Measurements from ENCODE around the gene AMZ1. TPM values are rescaled to one million over a fixed set of nuclear protein-coding genes. Genes with fewer than 3 reads are reported as not detected.

Gene AMZ1
- polyA plus RNA-seq, 1 donor, result 0.34 TPM

GRCh38 chr7:2706685-2707126 lies 18.7 kb downstream of the AMZ1 start:
- H3K4me1 ChIP-seq (ENCODE audit: control insufficient read depth, insufficient read depth, low read length), result no peaks in the 10 kb centered on the region
- H3K27me3 ChIP-seq (ENCODE audit: control insufficient read depth, insufficient read depth, low read length), result no peaks in the 10 kb centered on the region
- H3K9me3 ChIP-seq (ENCODE audit: control insufficient read depth, low read depth, low read length), result peaks cover 7% of the 10 kb centered on the region
- H3K36me3 ChIP-seq (ENCODE audit: control insufficient read depth, insufficient read depth, low read length), result peaks cover 2% of the 10 kb centered on the region
- DNase-seq, result no peak
- H3K27ac ChIP-seq (ENCODE audit: low read length), result no peak overlapping the region
- H3K4me3 ChIP-seq (ENCODE audit: low read length), result no peak overlapping the region
- WGBS (ENCODE audit: insufficient coverage, low lambda C conversion rate), result 50% methylated on average over 2 of the region's 6 CpGs

DNA sequence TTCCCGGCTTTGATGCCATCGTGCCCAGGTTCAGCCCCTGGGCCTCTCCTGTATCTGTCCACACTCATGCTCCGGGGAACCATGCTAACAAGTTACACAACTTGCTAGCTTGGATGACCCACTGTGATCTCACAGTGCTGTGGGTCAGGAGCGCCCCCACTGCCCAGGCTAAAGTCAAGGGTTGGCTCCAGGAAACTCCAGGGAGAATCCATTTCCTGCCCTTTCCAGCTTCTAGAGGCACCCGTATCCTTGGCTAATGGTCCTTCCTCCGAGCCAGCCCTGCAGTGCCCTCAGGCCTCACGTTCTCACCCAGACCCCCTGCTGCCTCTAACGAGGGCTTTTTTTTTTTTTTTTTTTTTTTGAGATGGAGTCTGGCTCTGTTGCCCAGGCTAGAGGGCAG lies 19.5 kb downstream of the AMZ1 start:
- Histone ChIP-seq H3K27ac (ENCODE audit: low read length) (no peak overlapping the region), H3K4me3 (ENCODE audit: low read length) (no peak overlapping the region), H3K27me3 (ENCODE audit: control insufficient read depth, insufficient read depth, low read length) (no peaks in the 10 kb centered on the region), H3K4me1 (ENCODE audit: control insufficient read depth, insufficient read depth, low read length) (no peaks in the 10 kb centered on the region), H3K9me3 (ENCODE audit: control insufficient read depth, low read depth, low read length) (peaks cover 6% of the 10 kb centered on the region), H3K36me3 (ENCODE audit: control insufficient read depth, insufficient read depth, low read length) (peaks cover 2% of the 10 kb centered on the region)
- no CpG with 5 or more reads among the region's 8 CpGs for WGBS (ENCODE audit: insufficient coverage, low lambda C conversion rate)
- DNase-seq, result no peak

- H3K27me3 ChIP-seq (ENCODE audit: control insufficient read depth, insufficient read depth, low read length), result no peaks in the 10 kb centered on the region
- H3K9me3 ChIP-seq (ENCODE audit: control insufficient read depth, low read depth, low read length), result peaks cover 3% of the 10 kb centered on the region
- no peak for DNase-seq
- no peak overlapping the region for H3K27ac ChIP-seq (ENCODE audit: low read length)
- WGBS (ENCODE audit: insufficient coverage, low lambda C conversion rate), result no CpG with 5 or more reads among the region's 10 CpGs
- H3K36me3 ChIP-seq (ENCODE audit: control insufficient read depth, insufficient read depth, low read length), result peaks cover 2% of the 10 kb centered on the region
- H3K4me1 ChIP-seq (ENCODE audit: control insufficient read depth, insufficient read depth, low read length), result no peaks in the 10 kb centered on the region
- H3K4me3 ChIP-seq (ENCODE audit: low read length), result no peak overlapping the region
These were observed 20.0 kb downstream of the AMZ1 start for GRCh38 chr7:2708041-2708440.

DNA sequence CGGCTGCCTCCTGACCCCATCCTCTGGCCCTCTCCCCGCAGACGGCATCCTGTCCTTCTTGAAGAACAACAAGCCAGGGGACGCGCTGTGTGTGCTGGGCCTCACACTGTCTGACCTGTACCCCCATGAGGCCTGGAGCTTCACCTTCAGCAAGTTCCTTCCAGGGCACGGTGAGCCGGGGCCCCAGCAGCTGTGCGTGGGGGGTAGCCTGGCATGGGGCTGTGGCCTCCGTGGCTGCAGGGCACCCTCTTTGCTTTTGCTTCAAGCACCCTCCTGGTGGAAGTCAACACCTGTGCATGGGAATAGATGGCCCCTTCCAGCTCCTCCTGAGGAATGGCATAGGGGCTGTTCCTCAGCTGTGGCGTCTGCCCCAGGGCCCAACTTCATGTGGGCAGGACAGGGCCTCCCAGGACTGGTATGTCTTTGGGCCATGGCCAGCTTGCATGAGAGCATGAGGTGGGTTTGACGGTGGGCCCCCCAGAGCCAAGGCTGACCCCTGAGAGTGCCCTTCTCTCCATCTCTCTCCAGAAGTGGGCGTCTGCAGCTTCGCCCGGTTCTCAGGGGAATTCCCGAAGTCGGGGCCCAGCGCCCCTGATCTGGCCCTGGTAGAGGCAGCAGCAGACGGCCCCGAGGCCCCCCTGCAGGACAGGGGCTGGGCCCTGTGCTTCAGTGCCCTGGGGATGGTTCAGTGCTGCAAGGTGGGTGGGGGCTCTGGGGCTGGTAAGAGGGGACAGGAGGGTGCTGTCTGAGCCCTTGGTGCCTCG lies 20.7 kb downstream of the AMZ1 start:
- H3K27me3 ChIP-seq (ENCODE audit: control insufficient read depth, insufficient read depth, low read length), result no peaks in the 10 kb centered on the region
- H3K4me3 ChIP-seq (ENCODE audit: low read length), result no peak overlapping the region
- H3K27ac ChIP-seq (ENCODE audit: low read length), result no peak overlapping the region
- DNase-seq, result no peak
- H3K9me3 ChIP-seq (ENCODE audit: control insufficient read depth, low read depth, low read length), result peaks cover 3% of the 10 kb centered on the region
- no CpG with 5 or more reads among the region's 20 CpGs for WGBS (ENCODE audit: insufficient coverage, low lambda C conversion rate)
- H3K36me3 ChIP-seq (ENCODE audit: control insufficient read depth, insufficient read depth, low read length), result peaks cover 2% of the 10 kb centered on the region
- H3K4me1 ChIP-seq (ENCODE audit: control insufficient read depth, insufficient read depth, low read length), result no peaks in the 10 kb centered on the region

- Histone ChIP-seq H3K4me1 (ENCODE audit: control insufficient read depth, insufficient read depth, low read length) (no peaks in the 10 kb centered on the region), H3K4me3 (ENCODE audit: low read length) (no peak overlapping the region), H3K27ac (ENCODE audit: low read length) (no peak overlapping the region), H3K36me3 (ENCODE audit: control insufficient read depth, insufficient read depth, low read length) (peaks cover 4% of the 10 kb centered on the region), H3K9me3 (ENCODE audit: control insufficient read depth, low read depth, low read length) (peaks cover 3% of the 10 kb centered on the region), H3K27me3 (ENCODE audit: control insufficient read depth, insufficient read depth, low read length) (no peaks in the 10 kb centered on the region)
- peak; percentile 72 to 74 for DNase-seq
- WGBS (ENCODE audit: insufficient coverage, low lambda C conversion rate), result no CpG with 5 or more reads among the region's 35 CpGs
These were observed 21.7 kb downstream of the AMZ1 start for GRCh38 chr7:2709553-2710285.

GRCh38 chr7:2710286-2710655 lies 22.3 kb downstream of the AMZ1 start:
- Histone ChIP-seq H3K4me1 (ENCODE audit: control insufficient read depth, insufficient read depth, low read length) (peaks cover under 1% of the 10 kb centered on the region), H3K4me3 (ENCODE audit: low read length) (no peak overlapping the region), H3K27me3 (ENCODE audit: control insufficient read depth, insufficient read depth, low read length) (no peaks in the 10 kb centered on the region), H3K36me3 (ENCODE audit: control insufficient read depth, insufficient read depth, low read length) (peaks cover 6% of the 10 kb centered on the region), H3K9me3 (ENCODE audit: control insufficient read depth, low read depth, low read length) (peaks cover 3% of the 10 kb centered on the region), H3K27ac (ENCODE audit: low read length) (no peak overlapping the region)
- WGBS (ENCODE audit: insufficient coverage, low lambda C conversion rate), result no CpG with 5 or more reads among the region's 11 CpGs
- DNase-seq, result no peak

DNA sequence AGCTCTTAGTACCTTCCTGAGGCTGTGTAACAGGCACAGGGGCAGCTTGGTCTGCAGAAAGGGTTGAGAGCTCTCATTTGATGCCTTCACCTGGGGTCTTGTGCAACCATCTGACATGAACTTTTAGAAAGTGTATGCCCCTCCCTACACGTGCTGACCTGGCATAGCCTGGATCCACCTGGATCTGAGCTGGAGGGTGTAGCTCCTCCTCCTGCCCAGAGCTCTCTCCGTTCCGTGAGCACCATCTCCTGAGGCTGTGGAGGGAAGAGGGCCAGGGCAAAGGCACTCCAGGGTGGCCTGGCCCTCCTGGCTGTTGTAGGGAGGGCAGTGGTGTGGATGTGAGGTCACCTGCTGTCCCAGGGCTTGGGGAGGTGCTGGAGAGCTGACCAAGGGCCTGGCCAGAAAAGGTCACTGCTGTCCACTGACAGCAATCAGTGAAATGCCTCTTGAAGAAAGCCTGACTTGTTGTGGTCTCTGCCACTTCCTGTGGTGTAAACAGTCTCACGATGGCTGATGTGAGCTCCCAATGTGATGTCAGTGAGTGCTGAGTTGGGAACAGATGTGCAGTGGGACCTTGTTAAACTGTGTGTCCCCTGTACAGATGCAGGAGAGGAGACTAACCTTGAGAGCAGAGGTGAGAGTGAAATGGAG lies 23.0 kb downstream of the AMZ1 start:
- H3K27me3 ChIP-seq (ENCODE audit: control insufficient read depth, insufficient read depth, low read length), result no peaks in the 10 kb centered on the region
- peaks cover 3% of the 10 kb centered on the region for H3K9me3 ChIP-seq (ENCODE audit: control insufficient read depth, low read depth, low read length)
- H3K27ac ChIP-seq (ENCODE audit: low read length), result no peak overlapping the region
- peaks cover 6% of the 10 kb centered on the region for H3K36me3 ChIP-seq (ENCODE audit: control insufficient read depth, insufficient read depth, low read length)
- DNase-seq, result no peak
- H3K4me3 ChIP-seq (ENCODE audit: low read length), result no peak overlapping the region
- H3K4me1 ChIP-seq (ENCODE audit: control insufficient read depth, insufficient read depth, low read length), result peaks cover 8% of the 10 kb centered on the region
- WGBS (ENCODE audit: insufficient coverage, low lambda C conversion rate), result no CpG with 5 or more reads among the region's 4 CpGs

DNA sequence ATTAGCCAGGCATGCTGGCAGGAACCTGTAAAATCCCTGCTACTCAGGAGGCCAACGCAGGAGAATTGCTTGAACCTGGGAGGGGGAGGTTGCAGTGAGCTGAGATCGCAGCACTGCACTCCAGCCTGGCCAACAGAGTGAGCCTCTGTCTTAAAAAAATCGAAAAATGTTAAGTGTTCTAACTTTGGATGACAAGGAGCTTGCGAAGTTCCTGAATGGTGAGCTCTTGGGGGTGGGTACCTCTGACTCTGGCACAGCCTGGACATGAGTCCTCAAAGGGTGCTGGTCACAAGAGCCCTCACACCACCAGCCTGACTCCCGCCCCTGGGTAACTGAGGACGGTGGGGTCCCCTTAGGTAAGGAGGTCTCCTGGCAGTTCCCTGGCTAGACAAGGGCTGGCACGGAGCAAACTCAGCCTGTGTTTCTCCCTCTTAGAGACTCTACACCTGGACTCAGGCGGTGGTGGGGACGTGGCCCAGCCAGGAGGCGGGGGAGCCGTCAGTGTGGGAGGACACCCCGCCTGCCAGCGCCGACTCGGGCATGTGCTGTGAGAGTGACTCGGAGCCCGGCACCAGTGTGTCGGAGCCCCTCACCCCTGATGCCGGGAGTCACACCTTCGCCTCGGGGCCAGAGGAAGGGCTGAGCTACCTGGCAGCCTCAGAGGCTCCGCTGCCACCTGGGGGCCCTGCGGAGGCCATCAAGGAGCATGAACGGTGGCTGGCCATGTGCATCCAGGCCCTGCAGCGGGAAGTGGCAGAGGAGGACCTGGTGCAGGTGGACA lies 24.1 kb downstream of the AMZ1 start:
- Histone ChIP-seq H3K27me3 (ENCODE audit: control insufficient read depth, insufficient read depth, low read length) (no peaks in the 10 kb centered on the region), H3K27ac (ENCODE audit: low read length) (no peak overlapping the region), H3K4me3 (ENCODE audit: low read length) (no peak overlapping the region), H3K9me3 (ENCODE audit: control insufficient read depth, low read depth, low read length) (peaks cover 3% of the 10 kb centered on the region), H3K4me1 (ENCODE audit: control insufficient read depth, insufficient read depth, low read length) (peaks cover 18% of the 10 kb centered on the region), H3K36me3 (ENCODE audit: control insufficient read depth, insufficient read depth, low read length) (peaks cover 6% of the 10 kb centered on the region)
- WGBS (ENCODE audit: insufficient coverage, low lambda C conversion rate), result no CpG with 5 or more reads among the region's 25 CpGs
- no peak for DNase-seq

DNA sequence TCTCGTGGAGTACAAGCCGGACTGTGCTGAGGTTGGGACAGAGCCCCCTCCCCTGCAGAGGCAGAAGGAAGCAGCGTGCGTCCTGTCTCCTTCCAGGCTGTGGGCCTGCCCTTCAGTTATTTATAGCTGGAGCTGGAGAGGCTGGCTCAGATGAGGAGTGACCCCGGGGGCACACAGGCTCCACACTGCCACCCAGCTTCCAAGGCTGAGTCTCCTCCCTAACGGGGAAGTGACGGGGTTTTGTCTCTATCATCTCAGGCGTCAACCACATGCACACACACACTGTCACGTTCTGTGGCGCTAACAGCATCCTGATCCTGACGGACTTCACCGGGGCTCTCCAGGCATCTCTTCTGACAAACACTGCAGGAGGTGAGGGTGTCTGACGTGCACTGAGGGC lies 25.4 kb downstream of the AMZ1 start:
- peaks cover 31% of the 10 kb centered on the region for H3K4me1 ChIP-seq (ENCODE audit: control insufficient read depth, insufficient read depth, low read length)
- H3K36me3 ChIP-seq (ENCODE audit: control insufficient read depth, insufficient read depth, low read length), result peaks cover 8% of the 10 kb centered on the region
- peak in 1 of 2 donors; percentile 26 for DNase-seq
- no CpG with 5 or more reads among the region's 13 CpGs for WGBS (ENCODE audit: insufficient coverage, low lambda C conversion rate)
- H3K27me3 ChIP-seq (ENCODE audit: control insufficient read depth, insufficient read depth, low read length), result no peaks in the 10 kb centered on the region
- no peak overlapping the region for H3K27ac ChIP-seq (ENCODE audit: low read length)
- peaks cover 3% of the 10 kb centered on the region for H3K9me3 ChIP-seq (ENCODE audit: control insufficient read depth, low read depth, low read length)
- no peak overlapping the region for H3K4me3 ChIP-seq (ENCODE audit: low read length)

- Histone ChIP-seq H3K36me3 (ENCODE audit: control insufficient read depth, insufficient read depth, low read length) (peaks cover 11% of the 10 kb centered on the region), H3K4me1 (ENCODE audit: control insufficient read depth, insufficient read depth, low read length) (peaks cover 31% of the 10 kb centered on the region)
- no CpG with 5 or more reads among the region's 12 CpGs for WGBS (ENCODE audit: insufficient coverage, low lambda C conversion rate)
These were observed 26.0 kb downstream of the AMZ1 start for GRCh38 chr7:2713978-2714377.

More at GRCh38 chr7:2713978-2714377, 26.0 kb downstream of the AMZ1 start:
- Histone ChIP-seq H3K27ac (ENCODE audit: low read length) (no peak overlapping the region), H3K9me3 (ENCODE audit: control insufficient read depth, low read depth, low read length) (peaks cover 3% of the 10 kb centered on the region), H3K4me3 (ENCODE audit: low read length) (no peak overlapping the region), H3K27me3 (ENCODE audit: control insufficient read depth, insufficient read depth, low read length) (no peaks in the 10 kb centered on the region)
- no peak for DNase-seq
